Thyroid gland (tissue), 4 donors: ENCODE measurements around the gene CBLC. TPM values are rescaled to one million over a fixed set of nuclear protein-coding genes. Genes with fewer than 3 reads are reported as not detected.

ENCODE experiments used
- DNase-seq, 2 donors: peaks; one replicate each; pipeline ENCODE4 v3.0.0-alpha.2; 2019
- H3K27ac ChIP-seq, 3 donors: fragments of 200-600 bp; sonication (generic); 1 replicate in 2 of 3; 2 replicates in 1 of 3; pipeline ENCODE4 v1.5.1; 2016 to 2019; ENCODE audit warnings: mild to moderate bottlenecking in 1 of 3, moderate library complexity in 1 of 3
- H3K27me3 ChIP-seq: fragments of 200-600 bp; sonication (generic); one replicate; pipeline ENCODE4 v1.5.1; 2019
- H3K36me3 ChIP-seq, 2 donors: fragments of 200-600 bp; sonication (generic); one replicate each; pipeline ENCODE4 v1.5.1; 2016 to 2019
- H3K4me1 ChIP-seq, 2 donors: fragments of 200-600 bp; sonication (generic); one replicate each; pipeline ENCODE4 v1.5.1; 2017 to 2019
- H3K4me3 ChIP-seq, 3 donors: fragments of 200-600 bp; sonication (generic); replicated peaks in 1 of 3; 1 replicate in 2 of 3; 2 replicates in 1 of 3; pipeline ENCODE4 v1.5.1; 2016; ENCODE audit warnings: mild to moderate bottlenecking in 1 of 3
- H3K9me3 ChIP-seq: fragments of 200-600 bp; sonication (generic); one replicate; pipeline ENCODE4 v1.5.1; 2017
- CTCF ChIP-seq, 6 experiments: fragments of 200-600 bp in 3 of 6; fragments of 450-650 bp in 3 of 6; sonication (generic) in 3 of 6; IDR thresholded peaks; one replicate each; pipeline ENCODE4 v1.5.1; 2016 to 2019; ENCODE audit warnings: antibody characterized with exemption in 6 of 6, mild to moderate bottlenecking in 2 of 6, inconsistent platforms in 1 of 6, moderate library complexity in 1 of 6
- POLR2A ChIP-seq, 2 donors: fragments of 450-650 bp; IDR thresholded peaks; one replicate each; pipeline ENCODE4 v1.6.1; 2017; ENCODE audit warnings: antibody characterized with exemption in 2 of 2, mild to moderate bottlenecking in 2 of 2, moderate library complexity in 1 of 2
- WGBS, 2 donors: methylation state at CpG; one replicate each; pipeline ENCODE4 v1.1.5; 2017; 5-methylcytosine and 5-hydroxymethylcytosine counted together
- intact Hi-C: fragments of 100-400 bp; cut with DNase I; formaldehyde crosslinking; loops from one replicate; pipeline ENCODE4 v1.15.1; 2023
- total RNA-seq, 4 donors: library from RNA; depleted of rRNA; stranded (reverse); fragments of >200 nt; gene quantifications; one replicate each; pipeline ENCODE4 v1.2.3, GENCODE V29; 2016

Gene CBLC
- total RNA-seq, 4 donors from 2014 or later, result 2.0 to 5.6 (median 3.1) TPM

DNA sequence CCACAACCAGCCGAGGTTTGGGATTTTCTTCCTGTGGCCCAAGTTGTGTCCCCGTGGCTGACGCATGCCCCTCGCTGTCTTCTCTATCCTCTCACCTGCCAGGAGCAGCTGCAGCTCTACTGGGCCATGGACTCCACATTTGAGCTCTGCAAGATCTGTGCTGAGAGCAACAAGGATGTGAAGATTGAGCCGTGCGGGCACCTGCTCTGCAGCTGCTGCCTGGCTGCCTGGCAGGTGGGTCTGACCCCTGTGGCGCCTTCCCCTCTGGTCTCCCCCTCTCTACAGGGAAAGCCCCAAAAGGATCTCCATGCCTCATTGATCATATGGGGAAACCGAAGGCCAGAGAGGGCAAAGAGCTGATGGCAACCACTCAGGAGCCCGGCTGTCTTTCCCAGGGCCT, 14.6 kb downstream of the CBLC start:
- H3K27ac ChIP-seq, result no peak overlapping the region
- no peaks in the 10 kb centered on the region for H3K36me3 ChIP-seq
- peaks cover 0 to 3% of the 10 kb centered on the region in 2 donors for H3K4me1 ChIP-seq
- H3K27me3 ChIP-seq, result no peaks in the 10 kb centered on the region
- H3K4me3 ChIP-seq, result no peak overlapping the region
- no peak for DNase-seq
- TF ChIP-seq POLR2A (IDR thresholded peaks at IDR 0.05), result no peak
- no peaks in the 10 kb centered on the region for H3K9me3 ChIP-seq
- intact Hi-C loops, result no loop called here
- WGBS, 2 donors, result 82 to 96% methylated on average over 6 to 9 of the region's 9 CpGs

DNA sequence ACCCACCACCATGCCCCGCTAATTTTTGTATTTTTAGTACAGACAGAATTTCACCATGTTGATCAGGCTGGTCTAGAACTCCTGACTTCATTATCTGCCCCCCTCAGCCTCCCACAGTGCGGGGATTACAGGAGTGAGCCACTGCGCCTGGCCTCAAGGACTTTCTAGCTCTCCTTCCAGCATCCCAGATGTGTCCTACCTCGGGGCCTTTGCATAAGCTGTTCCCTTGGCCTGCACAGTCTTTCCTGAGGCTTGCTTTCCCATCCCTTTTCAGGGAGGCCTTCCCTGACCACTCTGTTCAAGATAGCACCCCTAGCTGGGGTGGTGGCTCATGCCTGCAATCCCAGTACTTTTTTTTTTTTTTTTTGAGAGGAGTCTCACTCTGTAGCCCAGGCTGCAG, 16.9 kb downstream of the CBLC start:
- Histone ChIP-seq H3K4me1 (peaks cover 0 to 3% of the 10 kb centered on the region in 2 donors), H3K9me3 (no peaks in the 10 kb centered on the region), H3K36me3 (no peaks in the 10 kb centered on the region), H3K4me3 (no peak overlapping the region), H3K27ac (no peak overlapping the region), H3K27me3 (no peaks in the 10 kb centered on the region)
- 78 to 97% methylated on average over 4 of the region's 4 CpGs for WGBS, 2 donors
- no peak for DNase-seq
- TF ChIP-seq POLR2A (IDR thresholded peaks at IDR 0.05) (no peak), CTCF (IDR thresholded peaks at IDR 0.05) (no peak)
- intact Hi-C loops, result no loop called here

DNA sequence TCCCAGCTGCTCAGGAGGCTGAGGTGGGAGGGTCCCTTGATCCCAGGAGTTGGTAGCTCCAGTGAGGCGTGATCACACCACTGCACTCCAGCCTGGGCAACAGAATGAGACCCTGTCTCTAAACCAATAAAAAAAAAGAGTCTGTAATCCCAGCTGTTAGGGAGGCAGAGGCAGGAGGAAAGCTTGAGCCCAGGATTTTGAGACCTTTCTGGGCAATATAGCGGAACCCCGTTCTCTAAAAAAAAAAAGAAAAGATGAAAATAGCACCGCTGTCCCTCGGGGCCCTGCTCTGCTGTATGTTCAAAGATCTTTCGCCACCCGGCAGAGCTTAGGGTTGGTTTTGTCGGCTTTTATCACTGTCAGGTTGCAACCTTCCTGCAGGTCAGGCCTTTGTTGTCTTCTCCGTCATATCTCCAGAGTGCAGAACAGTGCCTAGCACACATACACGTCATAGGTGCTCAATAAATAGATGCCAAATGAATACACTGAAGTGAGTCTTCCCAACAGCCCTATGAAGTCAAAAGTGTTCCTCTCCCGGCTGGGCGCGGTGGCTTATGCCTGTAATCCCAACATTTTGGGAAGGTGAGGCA, 17.8 kb downstream of the CBLC start:
- DNase-seq, result no peak
- Histone ChIP-seq H3K27me3 (no peaks in the 10 kb centered on the region), H3K36me3 (no peaks in the 10 kb centered on the region), H3K4me1 (peaks cover 0 to 7% of the 10 kb centered on the region in 2 donors), H3K9me3 (no peaks in the 10 kb centered on the region), H3K4me3 (no peak overlapping the region), H3K27ac (no peak overlapping the region)
- 88 to 95% methylated on average over 13 of the region's 13 CpGs for WGBS, 2 donors
- intact Hi-C loops, result no loop called here
- TF ChIP-seq CTCF (IDR thresholded peaks at IDR 0.05) (no peak), POLR2A (IDR thresholded peaks at IDR 0.05) (no peak)

GRCh38 chr19:44796701-44797115, 19.0 kb downstream of the CBLC start:
- H3K4me1 ChIP-seq, result peaks cover 0 to 7% of the 10 kb centered on the region in 2 donors
- peak overlapping the region in 2 of 3 donors; percentile 18 to 35 for H3K27ac ChIP-seq
- H3K4me3 ChIP-seq, result no peak overlapping the region
- 41 to 46% methylated on average over 12 of the region's 12 CpGs for WGBS, 2 donors
- TF ChIP-seq CTCF (IDR thresholded peaks at IDR 0.05) (no peak), POLR2A (IDR thresholded peaks at IDR 0.05) (no peak)
- intact Hi-C loops, result no loop called here
- H3K27me3 ChIP-seq, result no peaks in the 10 kb centered on the region
- DNase-seq, result peak in 1 of 2 donors; percentile 29
- no peaks in the 10 kb centered on the region for H3K36me3 ChIP-seq
- H3K9me3 ChIP-seq, result no peaks in the 10 kb centered on the region

- intact Hi-C loops, result no loop called here
- 75 to 79% methylated on average over 9 to 10 of the region's 10 CpGs for WGBS, 2 donors
- H3K4me1 ChIP-seq, result peaks cover 0 to 7% of the 10 kb centered on the region in 2 donors
- no peak overlapping the region for H3K4me3 ChIP-seq
- TF ChIP-seq CTCF (IDR thresholded peaks at IDR 0.05), result no peak
- TF ChIP-seq POLR2A (IDR thresholded peaks at IDR 0.05), result no peak
- H3K9me3 ChIP-seq, result no peaks in the 10 kb centered on the region
- H3K27ac ChIP-seq, result no peak overlapping the region
- H3K27me3 ChIP-seq, result no peaks in the 10 kb centered on the region
- DNase-seq, result no peak
- no peaks in the 10 kb centered on the region for H3K36me3 ChIP-seq
Measured at GRCh38 chr19:44799627-44800346, 22.1 kb downstream of the CBLC start.
